Measurements from ENCODE around the gene BPIFB1.
A peak's percentile ranks its signal among the peaks of the same experiment; 100 is the strongest.

Gene BPIFB1

GRCh38 chr20:33273117-33273851, 9.7 kb upstream of the BPIFB1 start:
- no peak for DNase-seq

GRCh38 chr20:33275215-33275614, 7.8 kb upstream of the BPIFB1 start:
- DNase-seq: no peak

GRCh38 chr20:33275871-33276270, 7.1 kb upstream of the BPIFB1 start:
- no peak for DNase-seq

GRCh38 chr20:33276303-33277113, 6.5 kb upstream of the BPIFB1 start:
- no peak for DNase-seq

GRCh38 chr20:33277471-33278441, 5.3 kb upstream of the BPIFB1 start:
- DNase-seq: no peak

- no peak for DNase-seq
These were observed 4.3 kb upstream of the BPIFB1 start for GRCh38 chr20:33278700-33279099.

- DNase-seq: no peak
These were observed 3.6 kb upstream of the BPIFB1 start for GRCh38 chr20:33279261-33279910.

GRCh38 chr20:33280000-33280680, 2.9 kb upstream of the BPIFB1 start:
- DNase-seq: no peak

- no peak for DNase-seq
These were observed 2.2 kb upstream of the BPIFB1 start for GRCh38 chr20:33280775-33281174.

GRCh38 chr20:33281550-33282146, 1.4 kb upstream of the BPIFB1 start:
- DNase-seq: no peak

- DNase-seq: no peak
These were observed 649 bp upstream of the BPIFB1 start for GRCh38 chr20:33282196-33282934.

- DNase-seq: no peak
These were observed 1.3 kb downstream of the BPIFB1 start for GRCh38 chr20:33284284-33284683.

- DNase-seq: no peak
These were observed 1.9 kb downstream of the BPIFB1 start for GRCh38 chr20:33284937-33285336.

GRCh38 chr20:33285861-33286495, 3.0 kb downstream of the BPIFB1 start:
- no peak for DNase-seq

- DNase-seq: no peak
These were observed 4.9 kb downstream of the BPIFB1 start for GRCh38 chr20:33287884-33288283.

GRCh38 chr20:33290852-33291251, 7.8 kb downstream of the BPIFB1 start:
- DNase-seq: no peak

GRCh38 chr20:33291416-33291815, 8.4 kb downstream of the BPIFB1 start:
- DNase-seq: no peak

GRCh38 chr20:33291830-33292355, 8.9 kb downstream of the BPIFB1 start:
- peak; percentile 68 for DNase-seq

- no peak for DNase-seq
These were observed 13.2 kb downstream of the BPIFB1 start for GRCh38 chr20:33296206-33296605.

- no peak for DNase-seq
These were observed 15.4 kb downstream of the BPIFB1 start for GRCh38 chr20:33298391-33298790.

All from activated gamma-delta T cell treated with Interleukin-2 at 50 U/mL for 16 hours (primary cell).